ENCODE measurements around the gene TOR3A.
"Not testable (repeated sequence)": the region's sequence is repeated elsewhere in the genome, so short reads cannot be mapped to it uniquely, and the experiment has no call there.

Gene TOR3A

DNA sequence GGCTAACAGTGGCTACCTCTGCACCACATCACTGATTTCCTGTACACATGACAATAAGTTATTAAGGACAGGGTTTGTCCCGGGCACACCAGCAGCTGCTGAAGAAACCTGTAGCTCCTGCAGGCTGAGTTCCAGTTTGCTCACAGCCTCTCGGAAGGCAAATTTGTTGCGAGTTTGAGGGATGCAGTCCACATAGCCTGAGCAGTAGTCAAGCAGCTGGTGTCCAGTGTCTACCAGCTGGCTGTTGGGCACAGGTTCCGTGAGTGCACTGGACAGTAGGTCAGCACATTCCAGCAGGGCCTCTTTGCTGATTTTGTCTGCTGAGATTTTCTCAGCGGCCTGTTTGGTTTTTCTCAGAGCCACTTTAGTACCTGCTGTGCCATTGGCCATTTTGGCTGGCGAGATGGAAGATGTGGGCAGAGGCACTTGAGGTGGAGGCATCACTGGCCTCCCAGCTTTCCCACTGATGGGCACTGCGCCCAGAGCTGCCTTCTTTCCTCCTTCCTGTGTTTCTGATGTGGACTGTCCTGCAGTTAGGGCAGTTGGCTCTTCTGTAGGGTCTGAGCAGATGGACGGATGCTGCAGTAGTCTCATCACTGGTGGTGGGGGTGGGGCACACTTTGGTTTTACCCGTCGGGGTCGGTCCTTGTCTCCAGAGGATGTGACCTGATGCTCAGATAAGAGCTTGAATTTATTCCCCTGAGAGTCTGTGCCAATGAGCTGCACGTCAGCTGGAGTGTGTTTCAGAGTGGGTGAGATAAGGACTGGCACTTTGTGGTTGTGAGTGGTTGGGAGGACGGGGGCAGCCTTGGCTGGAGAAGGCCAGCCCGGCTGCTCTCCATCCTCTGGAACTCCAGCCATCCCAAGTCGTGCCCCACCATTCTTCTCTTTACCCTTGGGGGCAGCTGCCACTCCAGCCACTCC, 26.1 kb downstream of the TOR3A start:
- DNase-seq (ENCODE audit: low spot score) = no peak

DNA sequence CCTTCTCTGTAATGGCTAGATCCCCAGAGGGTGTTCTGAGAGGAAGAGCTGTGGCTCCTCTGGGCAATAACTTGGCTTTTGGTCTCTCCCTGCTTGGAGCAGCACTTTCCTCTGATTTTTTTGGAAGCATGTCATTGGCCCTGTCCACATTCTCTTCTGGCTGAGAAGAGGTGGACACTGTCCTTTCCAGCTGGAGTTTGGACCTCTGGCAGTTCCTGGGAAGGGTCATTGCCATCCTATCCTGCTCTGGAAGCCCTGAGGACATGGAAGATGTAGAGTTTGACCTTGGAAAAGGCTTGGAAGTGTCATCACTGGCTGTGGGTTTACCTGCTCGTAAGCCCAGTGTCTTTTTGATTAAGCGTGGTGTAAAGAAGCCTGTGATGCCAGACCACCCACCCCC, 26.8 kb downstream of the TOR3A start:
- DNase-seq (ENCODE audit: low spot score) = no peak

DNA sequence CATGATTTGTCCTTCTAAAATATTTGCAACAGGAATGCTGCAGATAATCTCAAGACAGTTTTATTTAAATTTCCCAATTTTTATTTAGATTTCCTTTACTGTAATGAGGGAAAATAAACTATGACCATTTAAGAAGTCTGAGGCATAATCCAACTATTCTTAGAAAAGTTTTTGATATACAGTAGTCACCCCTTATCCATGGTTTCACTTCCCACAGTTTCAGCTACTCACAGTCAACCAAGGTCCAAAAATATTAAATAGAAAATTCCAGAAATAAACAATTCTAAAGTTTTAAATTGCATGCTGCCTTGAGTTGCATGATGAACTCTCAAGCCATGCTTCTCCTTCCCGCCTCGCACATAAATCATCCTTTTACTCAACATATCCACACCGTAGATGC, 33.3 kb downstream of the TOR3A start:
- DNase-seq (ENCODE audit: low spot score) = no peak

DNA sequence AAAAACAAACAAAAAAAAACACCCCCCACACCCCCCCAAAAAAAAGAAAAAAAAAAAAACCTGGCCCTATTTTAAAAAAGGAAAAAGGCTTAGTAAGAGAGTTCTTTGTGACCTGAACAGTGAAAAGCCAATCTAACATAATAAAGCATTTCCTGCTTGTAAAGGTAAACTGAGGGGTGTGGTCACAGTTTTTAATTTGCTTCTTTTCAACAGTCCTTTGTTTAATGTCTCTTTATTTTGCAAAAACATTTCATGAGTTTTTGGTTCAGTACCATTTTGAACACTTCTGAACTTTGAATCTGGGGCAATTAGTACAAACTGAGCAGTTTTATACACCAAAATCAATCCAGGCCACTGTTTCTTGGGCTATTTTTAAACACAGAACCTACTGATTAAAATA, 37.6 kb downstream of the TOR3A start:
- DNase-seq (ENCODE audit: low spot score) = no peak

DNA sequence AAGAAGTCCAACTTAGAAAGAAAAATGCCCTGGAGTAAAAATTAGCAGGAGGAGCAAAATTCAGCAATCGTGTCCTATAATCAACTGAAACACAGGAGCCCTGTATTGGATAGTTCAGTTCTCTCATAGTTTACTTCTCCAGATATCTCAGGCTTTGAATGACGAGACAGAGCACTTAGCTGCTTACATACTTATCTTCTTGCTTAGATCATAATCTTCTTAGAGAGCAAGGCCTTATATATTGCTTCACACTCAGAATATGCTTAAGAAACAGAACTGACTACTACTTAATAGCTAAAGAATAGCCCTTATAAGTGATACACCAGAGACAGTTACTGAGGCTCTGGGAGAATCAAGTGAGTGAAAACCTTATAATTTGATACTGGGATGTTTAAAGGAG, 38.9 kb downstream of the TOR3A start:
- no peak for DNase-seq (ENCODE audit: low spot score)

DNA sequence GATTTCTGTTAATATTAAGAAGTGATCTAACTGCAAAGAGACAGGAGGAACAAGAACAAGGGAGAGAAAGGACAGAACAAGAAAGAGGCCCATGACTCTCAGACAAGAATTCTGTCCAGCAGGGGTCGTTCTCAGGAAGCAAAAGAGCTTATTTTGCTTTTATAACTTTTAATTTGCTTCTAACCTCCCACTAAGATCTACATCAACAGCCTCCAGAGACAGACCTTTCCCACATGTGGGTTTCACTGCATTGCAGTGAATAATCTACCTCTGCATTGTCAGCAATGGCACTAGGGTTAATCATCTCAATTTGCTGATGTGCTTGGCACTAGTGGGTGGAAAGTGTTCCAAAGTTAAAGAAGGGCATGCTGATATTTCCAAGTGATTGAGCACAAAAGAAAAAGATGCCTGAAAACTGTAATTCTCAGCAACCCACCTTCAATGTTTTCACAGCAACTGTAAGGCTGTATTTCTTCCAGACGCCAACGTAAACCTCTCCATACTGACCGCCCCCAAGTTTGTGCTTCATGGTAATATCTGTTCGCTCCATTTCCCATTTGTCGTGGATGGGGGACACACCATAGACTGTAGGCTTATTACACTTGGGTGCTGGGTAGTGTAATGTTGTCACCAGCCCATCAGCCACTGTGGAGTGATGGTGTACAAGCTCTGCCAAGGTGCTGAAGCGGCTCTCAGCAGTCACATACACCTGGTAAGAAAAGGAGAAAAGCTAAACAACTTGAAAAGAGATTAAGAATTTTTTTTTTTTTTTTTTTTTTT, 39.5 kb downstream of the TOR3A start:
- no peak for DNase-seq (ENCODE audit: low spot score)

DNA sequence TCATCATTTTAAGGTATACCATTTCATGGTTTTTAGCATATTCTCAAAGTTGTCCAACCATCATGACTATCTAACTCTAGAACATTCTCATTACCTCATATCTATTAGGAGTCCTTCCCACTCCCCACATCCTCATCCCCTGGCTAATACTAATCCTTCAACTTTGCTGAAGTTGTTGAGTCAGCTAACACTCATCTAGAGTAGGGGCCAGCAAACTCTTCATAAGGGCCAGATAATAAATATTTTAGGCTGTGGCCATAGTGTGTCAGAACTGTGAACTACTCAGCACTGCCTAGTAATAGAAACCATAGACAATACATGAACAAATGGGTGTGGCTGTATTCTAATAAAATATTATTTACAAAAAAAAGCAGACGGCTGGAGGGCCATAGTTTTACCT, 43.0 kb downstream of the TOR3A start:
- no peak for DNase-seq (ENCODE audit: low spot score)

DNA sequence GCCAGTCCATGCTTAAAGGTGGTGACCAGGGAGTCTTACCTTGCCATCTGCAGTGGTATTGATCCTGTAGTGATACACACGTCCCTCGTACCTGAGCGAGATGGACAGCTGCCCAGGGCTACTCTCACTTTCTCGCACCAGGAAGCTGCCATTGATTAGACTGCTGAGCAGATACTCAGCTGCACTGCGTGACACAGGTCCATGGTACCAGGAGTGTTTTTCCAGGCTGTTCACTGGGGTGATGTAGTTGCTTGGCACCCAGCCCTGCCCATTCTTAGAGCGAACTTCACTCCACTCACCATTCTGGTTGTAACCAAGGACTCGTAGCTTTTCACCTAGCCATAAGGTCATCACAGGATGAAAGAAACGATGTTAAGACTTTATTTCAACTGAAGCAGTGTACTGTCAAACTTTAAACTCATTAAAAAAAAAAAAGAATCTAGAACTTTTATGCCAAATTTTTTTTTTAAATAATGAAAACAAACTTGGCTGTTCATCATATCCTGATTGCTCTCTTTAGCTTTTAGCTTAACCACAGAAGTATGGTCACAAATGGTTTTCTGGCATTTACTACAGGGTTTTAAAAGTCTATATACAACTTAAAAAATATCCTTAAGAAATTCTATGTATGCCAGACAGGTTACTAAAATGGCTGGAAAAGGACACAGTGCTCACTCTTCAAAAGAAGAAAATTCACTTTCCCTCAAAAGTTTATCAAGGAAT, 44.6 kb downstream of the TOR3A start:
- DNase-seq (ENCODE audit: low spot score) = no peak

DNA sequence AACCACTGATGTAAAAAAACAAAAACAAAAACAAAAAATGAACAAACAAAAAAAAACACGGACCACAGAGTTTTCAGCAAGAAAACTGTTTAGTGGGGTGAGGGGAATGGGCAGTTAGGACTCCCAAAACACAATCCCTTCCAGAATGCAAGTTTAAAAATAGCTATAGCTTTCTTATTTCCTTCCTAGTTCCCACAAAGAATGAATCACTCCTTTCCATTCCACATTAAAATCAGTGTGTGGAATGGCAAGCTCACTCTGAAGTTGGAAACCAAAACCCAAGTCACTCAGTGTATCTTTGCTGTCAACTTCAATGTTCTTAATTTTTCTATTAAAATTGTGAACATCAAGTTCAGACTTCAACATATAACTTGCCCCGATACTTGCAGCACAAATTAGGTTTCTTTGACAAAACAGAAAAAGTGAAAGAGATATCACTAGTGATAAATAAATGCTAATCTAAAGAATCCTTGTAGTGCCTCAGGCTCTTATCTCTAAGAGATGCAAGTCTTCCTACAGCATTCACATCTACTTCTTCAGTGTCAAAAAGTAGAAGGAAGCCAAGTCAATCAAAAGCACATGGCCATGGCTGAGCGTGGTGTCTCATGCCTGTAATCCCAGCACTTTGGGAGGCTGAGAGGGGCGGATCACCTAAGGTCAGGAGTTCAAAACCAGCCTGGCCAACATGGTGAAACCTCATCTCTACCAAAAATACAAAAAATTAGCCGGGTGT, 45.5 kb downstream of the TOR3A start:
- no peak for DNase-seq (ENCODE audit: low spot score)

DNA sequence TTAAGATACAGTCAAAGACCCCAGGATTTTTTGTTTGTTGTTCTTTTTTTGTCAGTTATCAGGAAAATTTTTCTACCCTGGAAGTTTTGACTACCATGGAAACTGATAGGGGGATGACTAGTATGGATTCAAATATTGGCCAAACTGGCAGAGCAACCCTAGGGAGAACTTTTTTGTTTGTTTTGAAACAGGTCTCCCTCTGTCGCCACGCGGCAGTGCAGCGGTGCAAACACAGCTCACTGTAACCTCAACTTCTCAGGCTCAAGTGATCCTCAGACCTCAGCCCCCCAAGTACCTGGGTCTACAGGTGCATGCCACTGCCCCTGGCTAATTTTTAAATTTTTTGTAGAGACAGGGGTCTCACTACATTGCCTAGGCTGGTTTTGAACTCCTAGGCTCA, 46.6 kb downstream of the TOR3A start:
- no peak for DNase-seq (ENCODE audit: low spot score)

DNA sequence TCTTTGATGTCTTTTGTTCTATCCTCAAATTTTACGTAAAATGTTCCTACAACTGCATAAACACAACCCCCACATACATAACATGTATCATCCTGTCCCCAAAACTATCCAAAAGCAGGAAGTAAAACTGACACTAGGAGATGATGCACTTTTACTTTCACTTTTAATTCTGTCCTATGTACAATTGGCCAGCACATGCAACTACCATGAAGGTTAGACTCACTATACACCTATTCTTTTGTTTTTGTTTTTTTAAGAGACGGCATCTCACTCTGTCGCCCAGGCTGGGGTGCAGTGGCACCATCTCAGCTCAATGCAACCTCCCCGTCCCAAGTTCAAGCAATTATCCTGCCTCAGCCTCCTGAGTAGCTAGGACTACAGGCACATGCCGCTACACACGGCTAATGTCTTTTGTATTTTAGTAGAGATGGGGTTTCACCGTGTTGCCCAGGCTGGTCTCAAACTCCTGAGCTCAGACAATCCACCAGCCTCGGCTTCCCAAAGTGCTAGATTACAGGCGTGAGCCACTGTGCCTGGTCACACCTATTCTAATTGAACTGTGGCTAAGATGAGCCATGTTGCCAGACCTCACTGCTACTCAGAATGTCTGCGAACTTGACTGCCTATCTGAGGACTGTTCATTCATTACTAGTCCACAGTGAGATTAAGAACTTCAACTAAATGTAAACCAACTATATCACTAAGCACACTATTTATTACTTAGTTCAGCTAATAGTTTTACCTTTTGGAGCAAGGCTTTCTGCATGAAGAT, 48.0 kb downstream of the TOR3A start:
- no peak for DNase-seq (ENCODE audit: low spot score)

DNA sequence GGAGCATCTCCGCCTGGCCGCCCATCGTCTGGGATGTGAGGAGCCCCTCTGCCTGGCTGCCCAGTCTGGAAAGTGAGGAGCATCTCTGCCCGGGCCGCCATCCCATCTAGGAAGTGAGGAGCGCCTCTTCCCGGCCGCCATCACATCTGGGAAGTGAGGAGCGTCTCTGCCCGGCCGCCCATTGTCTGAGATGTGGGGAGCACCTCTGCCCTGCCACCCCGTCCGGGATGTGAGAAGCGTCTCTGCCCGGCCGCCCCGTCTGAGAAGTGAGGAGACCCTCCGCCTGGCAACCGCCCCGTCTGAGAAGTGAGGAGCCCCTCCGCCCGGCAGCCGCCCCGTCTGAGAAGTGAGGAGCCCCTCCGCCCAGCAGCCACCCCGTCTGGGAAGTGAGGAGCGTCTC, 53.3 kb downstream of the TOR3A start:
- DNase-seq (ENCODE audit: low spot score) = not testable (repeated sequence)

DNA sequence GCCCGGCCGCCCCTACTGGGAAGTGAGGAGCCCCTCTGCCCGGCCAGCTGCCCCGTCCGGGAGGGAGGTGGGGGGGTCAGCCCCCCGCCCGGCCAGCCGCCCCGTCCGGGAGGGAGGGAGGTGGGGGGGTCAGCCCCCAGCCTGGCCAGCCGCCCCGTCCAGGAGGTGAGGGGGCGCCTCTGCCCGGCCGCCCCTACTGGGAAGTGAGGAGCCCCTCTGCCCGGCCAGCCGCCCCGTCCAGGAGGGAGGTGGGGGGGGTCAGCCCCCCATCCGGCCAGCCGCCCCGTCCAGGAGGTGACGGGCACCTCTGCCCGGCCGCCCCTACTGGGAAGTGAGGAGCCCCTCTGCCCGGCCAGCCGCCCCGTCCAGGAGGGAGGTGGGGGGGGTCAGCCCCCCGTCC, 53.8 kb downstream of the TOR3A start:
- not testable (repeated sequence) for DNase-seq (ENCODE audit: low spot score)

DNA sequence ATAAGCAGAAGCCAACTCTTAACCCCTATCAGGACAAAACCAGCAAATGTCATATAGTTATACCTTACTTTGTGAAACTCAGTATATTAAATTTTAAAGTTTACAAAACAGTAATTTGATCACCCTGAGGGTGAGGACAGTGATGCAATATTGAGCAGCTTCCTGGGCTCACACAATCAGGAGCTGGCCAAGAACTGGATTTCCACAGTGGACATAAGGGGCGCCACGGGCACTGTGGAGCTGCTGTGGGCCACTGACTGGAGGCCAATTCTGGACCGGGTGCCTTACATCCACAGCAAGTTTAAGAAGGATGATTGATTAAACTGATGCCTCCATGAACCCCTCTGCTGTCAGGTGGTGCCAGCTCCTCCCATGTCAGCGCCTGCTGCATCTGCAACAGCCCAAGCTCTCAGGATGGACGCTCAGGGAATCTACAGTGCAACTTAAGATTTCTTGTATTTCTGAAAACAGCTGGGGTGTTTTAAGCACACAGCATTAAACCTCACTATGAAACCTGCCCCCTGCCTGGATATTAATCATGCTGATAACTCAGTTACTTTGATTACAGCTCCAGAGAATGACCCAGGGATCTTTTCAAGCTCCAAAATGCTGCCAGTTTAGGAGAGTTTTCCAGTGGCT, 55.9 kb downstream of the TOR3A start:
- DNase-seq (ENCODE audit: low spot score) = no peak

DNA sequence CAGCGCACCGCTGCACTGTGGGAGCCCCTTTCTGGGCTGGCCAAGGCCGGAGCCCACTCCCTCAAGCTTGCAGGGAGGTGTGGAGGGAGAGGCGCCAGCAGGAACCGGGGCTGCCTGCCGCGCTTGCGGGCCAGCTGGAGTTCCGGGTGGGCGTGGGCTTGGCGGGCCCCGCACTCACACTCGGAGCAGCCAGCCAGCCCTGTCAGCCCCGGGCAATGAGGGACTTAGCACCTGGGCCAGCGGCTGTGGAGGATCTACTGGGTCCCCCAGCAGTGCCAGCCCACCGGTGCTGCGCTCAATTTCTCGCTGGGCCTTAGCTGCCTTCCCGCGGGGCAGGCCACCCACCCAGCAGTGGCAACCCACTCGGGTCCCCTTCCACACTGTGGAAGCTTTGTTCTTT, 56.9 kb downstream of the TOR3A start:
- not testable (repeated sequence) for DNase-seq (ENCODE audit: low spot score)

DNA sequence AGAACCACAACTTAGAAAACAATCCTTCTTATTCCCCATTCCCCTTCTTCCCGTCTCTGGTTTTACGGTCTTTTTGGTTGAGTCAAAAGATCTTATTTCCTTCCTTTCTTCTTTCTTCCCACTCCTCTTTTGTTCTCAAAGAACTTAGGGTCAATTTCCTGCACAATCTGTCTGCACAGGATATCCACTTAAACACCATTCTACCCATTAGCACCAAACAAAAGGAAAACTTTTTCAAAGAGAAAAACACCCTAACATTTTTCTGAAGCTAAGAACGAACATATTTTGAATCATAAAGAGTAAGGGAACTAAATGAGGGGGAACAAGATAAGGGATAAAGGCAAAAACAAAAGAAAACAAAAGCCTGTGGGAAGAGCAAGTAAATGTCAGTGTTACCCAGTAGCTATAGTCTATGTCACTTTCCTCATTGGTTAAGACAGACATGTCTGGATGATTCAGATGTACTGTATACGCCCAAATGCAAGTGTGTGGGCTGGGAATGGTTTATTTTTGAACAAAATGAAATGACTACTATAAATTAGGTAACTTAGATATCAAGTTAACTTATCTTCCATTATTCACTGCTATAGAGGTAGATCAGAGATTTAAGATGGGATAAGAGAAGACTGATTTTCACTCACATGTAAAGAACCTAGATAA, 59.9 kb downstream of the TOR3A start:
- DNase-seq (ENCODE audit: low spot score) = peak; percentile 64

DNA sequence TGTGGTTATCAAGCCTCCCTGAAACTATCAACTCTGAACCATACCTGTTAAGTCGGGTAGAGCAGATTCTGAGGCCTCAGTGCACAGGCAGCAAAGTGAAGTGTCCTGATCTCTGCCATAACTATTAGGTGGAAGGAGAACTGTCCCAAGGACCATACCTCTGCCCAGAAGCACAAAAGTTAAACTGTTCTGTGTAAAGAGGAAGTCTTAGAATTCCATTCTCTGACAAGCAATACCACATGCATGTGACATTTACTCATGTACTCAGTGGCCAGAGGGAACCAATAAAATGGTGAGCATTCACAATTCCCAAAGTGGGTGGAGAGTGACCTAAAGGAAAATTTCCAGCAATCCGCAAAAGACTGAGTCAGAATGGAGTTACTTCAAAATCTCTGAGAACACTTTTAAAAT, 61.0 kb downstream of the TOR3A start:
- peak; percentile 66 for DNase-seq (ENCODE audit: low spot score)

DNA sequence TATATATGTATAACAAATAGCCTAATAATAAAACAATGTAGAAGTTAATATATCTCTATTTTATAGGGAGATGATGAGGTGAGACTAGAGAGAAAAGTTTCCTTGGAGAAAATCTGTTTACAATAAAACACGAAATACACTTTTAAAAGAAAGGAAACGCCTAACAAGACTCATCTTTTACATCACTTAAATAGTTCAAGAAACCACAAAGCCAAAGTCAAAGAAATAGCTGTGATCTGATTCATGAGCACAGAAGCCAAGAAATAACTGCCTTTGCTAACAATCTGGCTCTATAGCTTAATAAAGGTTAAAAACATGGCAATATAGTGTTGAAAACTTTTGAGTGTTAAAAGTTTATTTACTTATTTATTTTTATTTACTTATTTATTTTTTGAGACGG, 61.5 kb downstream of the TOR3A start:
- DNase-seq (ENCODE audit: low spot score) = peak; percentile 41

DNA sequence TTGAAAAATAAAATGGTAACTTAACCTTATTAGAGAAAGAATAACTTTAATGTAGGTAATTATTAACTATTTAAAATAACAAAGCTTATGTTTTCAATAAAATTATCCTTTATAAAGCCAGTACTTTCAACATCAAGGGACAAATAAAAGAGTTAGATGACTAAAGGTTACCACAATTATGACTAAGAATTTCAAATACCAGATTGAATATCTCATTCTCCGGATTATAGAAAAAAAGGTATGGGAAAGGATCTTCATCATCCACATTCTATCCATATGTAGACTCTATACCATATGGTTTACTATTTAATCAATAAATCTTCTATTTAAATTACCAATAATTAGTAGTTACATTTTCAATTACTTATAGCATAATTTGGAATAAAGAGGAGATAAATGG, 62.8 kb downstream of the TOR3A start:
- DNase-seq (ENCODE audit: low spot score) = no peak

DNA sequence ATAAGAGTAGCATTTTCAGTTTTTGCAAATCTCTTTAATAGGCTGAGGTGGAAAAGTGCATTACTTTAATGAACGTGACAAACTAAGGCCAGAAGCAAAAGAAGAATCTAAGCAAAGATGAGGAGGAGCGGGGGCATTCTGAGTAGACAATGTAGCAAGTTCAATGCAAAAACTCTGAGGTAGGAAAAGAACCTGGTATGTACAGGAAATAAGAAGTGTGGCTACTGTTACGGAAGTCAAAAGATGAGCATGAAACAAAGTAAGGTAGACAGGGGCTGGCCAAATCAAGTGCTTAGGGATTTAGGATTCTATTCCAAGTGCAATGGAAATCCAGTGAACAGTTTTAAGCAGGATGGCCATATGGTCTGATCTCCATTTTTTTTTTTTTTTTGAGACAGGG, 63.7 kb downstream of the TOR3A start:
- no peak for DNase-seq (ENCODE audit: low spot score)
